ENCODE data around the gene ITGB6.
A peak's percentile ranks its signal among the peaks of the same experiment; 100 is the strongest.

Gene ITGB6

GRCh38 chr2:160227293-160227915 lies 27.3 kb upstream of the ITGB6 start:
- DNase-seq (ENCODE audit: low read depth), result peak; percentile 93
- no peak overlapping the region for H3K4me3 ChIP-seq (ENCODE audit: control insufficient read depth, low read depth, low read length)
- TF ChIP-seq, protein P1, sequence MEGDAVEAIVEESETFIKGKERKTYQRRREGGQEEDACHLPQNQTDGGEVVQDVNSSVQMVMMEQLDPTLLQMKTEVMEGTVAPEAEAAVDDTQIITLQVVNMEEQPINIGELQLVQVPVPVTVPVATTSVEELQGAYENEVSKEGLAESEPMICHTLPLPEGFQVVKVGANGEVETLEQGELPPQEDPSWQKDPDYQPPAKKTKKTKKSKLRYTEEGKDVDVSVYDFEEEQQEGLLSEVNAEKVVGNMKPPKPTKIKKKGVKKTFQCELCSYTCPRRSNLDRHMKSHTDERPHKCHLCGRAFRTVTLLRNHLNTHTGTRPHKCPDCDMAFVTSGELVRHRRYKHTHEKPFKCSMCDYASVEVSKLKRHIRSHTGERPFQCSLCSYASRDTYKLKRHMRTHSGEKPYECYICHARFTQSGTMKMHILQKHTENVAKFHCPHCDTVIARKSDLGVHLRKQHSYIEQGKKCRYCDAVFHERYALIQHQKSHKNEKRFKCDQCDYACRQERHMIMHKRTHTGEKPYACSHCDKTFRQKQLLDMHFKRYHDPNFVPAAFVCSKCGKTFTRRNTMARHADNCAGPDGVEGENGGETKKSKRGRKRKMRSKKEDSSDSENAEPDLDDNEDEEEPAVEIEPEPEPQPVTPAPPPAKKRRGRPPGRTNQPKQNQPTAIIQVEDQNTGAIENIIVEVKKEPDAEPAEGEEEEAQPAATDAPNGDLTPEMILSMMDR (conservative IDR thresholded peaks at IDR 0.05; ENCODE audit: control insufficient read depth, insufficient read depth, low read depth, low read length), result no peak

- TF ChIP-seq, protein P1 (conservative IDR thresholded peaks at IDR 0.05; ENCODE audit: control insufficient read depth, insufficient read depth, low read depth, low read length), result no peak
Observed at GRCh38 chr2:160226367-160226766, 26.3 kb upstream of the ITGB6 start.

GRCh38 chr2:160225722-160226121 lies 25.6 kb upstream of the ITGB6 start:
- no peak for DNase-seq (ENCODE audit: low read depth)
- TF ChIP-seq, protein P1 (conservative IDR thresholded peaks at IDR 0.05; ENCODE audit: control insufficient read depth, insufficient read depth, low read depth, low read length), result no peak
- H3K4me3 ChIP-seq (ENCODE audit: control insufficient read depth, low read depth, low read length), result no peak overlapping the region

More at GRCh38 chr2:160226367-160226766, 26.3 kb upstream of the ITGB6 start:
- no peak overlapping the region for H3K4me3 ChIP-seq (ENCODE audit: control insufficient read depth, low read depth, low read length)
- no peak for DNase-seq (ENCODE audit: low read depth)

DNA sequence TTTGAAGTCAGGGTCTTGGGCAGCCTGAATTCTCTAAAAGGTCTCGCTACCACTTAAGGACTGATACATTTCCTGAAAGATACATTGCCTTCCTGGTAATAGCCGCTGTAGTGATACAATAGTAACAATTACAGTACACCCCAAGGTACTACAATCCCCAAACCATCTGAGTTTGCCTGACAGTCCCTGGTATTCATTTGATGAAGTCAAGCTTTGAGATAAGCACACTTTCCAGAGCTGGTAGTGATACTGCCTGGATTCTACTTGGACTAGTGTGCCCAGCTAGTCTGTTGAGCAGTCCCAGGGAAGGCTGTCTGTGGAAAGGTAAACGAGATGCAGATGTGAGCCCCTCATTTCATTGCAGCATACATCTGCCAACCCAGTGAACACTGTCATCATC lies 24.4 kb upstream of the ITGB6 start:
- DNase-seq (ENCODE audit: low read depth), result peak; percentile 33
- TF ChIP-seq, protein P1 (conservative IDR thresholded peaks at IDR 0.05; ENCODE audit: control insufficient read depth, insufficient read depth, low read depth, low read length), result no peak
- H3K4me3 ChIP-seq (ENCODE audit: control insufficient read depth, low read depth, low read length), result no peak overlapping the region

GRCh38 chr2:160224060-160224459 lies 24.0 kb upstream of the ITGB6 start:
- H3K4me3 ChIP-seq (ENCODE audit: control insufficient read depth, low read depth, low read length), result no peak overlapping the region
- peak; percentile 98 for DNase-seq (ENCODE audit: low read depth)

GRCh38 chr2:160223560-160223959 lies 23.5 kb upstream of the ITGB6 start:
- TF ChIP-seq, protein P1 (conservative IDR thresholded peaks at IDR 0.05; ENCODE audit: control insufficient read depth, insufficient read depth, low read depth, low read length), result no peak
- no peak overlapping the region for H3K4me3 ChIP-seq (ENCODE audit: control insufficient read depth, low read depth, low read length)

More at GRCh38 chr2:160224060-160224459, 24.0 kb upstream of the ITGB6 start:
- TF ChIP-seq, protein P1 (conservative IDR thresholded peaks at IDR 0.05; ENCODE audit: control insufficient read depth, insufficient read depth, low read depth, low read length), result no peak

More at GRCh38 chr2:160223560-160223959, 23.5 kb upstream of the ITGB6 start:
- DNase-seq (ENCODE audit: low read depth), result no peak

Data from fibroblast of mammary gland (primary cell).